HG03565 (cell line): ENCODE results near the gene NRG2.

Source experiments
- ATAC-seq: cut with Tn5 transposase; IDR thresholded peaks from one replicate; pipeline ENCODE4 v1.9.1; 2021; ENCODE audit warnings: mild to moderate bottlenecking, moderate library complexity; ENCODE audit not compliant: unreplicated experiment

The NRG2 gene

GRCh38 chr5:140041492-140042392, 1.4 kb downstream of the NRG2 start:
- ATAC-seq, result no peak

GRCh38 chr5:140041099-140041491, 2.0 kb downstream of the NRG2 start:
- no peak for ATAC-seq

DNA sequence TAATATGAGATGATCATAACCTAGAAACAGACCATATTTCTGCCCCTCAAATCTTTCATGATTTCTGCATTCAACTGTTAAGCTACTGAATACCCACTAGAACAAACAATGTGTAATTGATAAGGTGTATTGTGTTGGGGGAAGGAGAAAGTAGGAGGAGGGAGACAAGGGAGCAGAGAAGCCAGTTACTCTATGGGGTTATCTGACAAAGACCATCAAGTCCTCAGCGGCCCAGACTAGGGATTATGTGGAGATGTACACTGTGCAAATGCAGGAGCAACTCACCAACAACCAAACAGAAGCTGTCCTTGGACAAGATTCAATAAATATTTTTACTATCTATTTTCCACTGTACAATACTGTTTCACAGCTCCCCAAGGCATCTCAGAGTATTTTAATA, 2.7 kb downstream of the NRG2 start:
- ATAC-seq, result no peak

DNA sequence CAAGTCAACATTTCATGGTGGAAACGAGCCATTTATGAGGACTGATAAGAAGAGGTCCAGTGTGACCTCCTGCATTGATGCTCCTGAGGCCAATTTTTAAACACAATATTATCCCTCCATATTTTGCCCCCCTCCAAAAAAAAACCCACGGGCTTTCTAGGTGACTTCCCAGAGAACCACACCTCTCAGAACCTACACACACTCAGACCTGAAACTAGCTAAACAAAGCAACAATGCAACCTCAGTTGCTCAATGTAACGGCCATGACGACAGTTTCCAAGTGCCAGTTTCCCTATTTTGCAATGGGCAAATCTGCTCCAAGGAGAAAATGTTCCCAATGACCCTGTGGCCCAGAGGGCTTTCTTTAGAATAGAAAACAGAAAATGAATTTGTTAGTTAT, 3.5 kb downstream of the NRG2 start:
- ATAC-seq, result no peak

DNA sequence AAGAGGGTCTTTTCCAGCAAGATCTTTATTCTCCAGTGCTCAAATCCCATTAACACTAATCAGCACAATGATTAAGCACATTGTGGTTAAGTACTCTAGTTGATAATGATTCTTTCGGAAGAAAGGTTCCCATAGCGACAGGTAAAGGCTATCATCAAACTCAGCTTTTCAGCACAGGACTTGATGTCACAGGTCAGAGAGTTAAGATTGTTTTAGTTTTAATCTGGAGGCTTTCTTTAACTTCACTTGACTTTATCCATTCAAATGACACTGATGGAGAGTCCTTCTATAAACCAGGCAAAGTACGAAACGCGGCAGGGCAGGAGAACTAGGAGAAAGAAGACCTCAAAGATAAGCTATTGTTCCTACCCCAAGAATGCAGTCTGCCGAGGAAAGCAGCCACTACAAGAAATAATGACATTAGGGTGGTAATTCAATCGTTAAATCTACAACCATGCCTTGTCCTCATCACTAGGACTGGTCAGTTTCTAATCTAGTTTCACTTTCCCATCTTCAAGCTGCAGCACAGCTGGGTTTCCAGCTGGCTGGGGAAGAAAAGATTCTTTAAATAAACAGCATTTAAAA, 4.6 kb downstream of the NRG2 start:
- ATAC-seq, result no peak

- ATAC-seq, result no peak
Observed at GRCh38 chr5:140037012-140037411, 6.1 kb downstream of the NRG2 start.

DNA sequence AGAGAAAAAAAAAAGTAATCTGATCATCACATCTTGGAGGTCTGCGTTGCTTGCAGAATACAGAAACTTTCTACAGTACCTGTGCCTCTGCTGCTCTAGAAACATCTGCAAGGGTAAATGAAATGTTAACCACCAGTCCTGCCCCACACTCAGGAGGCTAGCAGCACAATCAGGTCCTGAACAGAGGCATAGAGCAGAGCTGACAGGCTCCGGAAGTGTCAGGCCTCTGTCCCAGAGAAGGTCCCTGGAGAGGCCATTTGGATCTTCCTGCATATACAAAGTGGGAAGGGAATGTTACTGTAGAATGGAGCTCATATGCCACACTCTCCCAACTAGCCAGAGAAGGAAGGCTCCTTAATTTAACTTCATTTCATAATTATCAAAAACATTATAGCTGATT, 7.2 kb downstream of the NRG2 start:
- ATAC-seq, result no peak

GRCh38 chr5:140033037-140033760, 9.9 kb downstream of the NRG2 start:
- ATAC-seq, result no peak

GRCh38 chr5:140032296-140032695, 10.8 kb downstream of the NRG2 start:
- ATAC-seq, result no peak

GRCh38 chr5:140027807-140028206, 15.3 kb downstream of the NRG2 start:
- no peak for ATAC-seq

DNA sequence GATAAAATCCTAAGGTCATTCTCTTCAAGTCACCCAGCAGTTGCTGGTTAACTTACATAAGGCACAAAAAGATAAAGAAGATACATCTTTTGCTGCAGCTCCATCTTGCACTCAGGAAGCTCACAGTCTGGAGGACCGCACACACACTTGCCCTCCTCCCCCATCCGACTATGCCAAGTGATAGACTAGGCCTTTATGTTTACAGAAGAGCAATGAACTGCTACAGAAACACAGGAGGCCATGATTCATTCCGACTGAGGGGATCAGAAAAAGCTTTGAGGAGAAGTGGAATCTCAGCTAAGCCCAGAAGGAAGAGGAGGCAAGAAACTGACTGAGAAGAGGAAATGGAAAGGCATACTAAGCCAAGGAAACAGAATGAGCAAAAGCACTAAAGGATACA, 17.4 kb downstream of the NRG2 start:
- ATAC-seq, result no peak

- no peak for ATAC-seq
Observed at GRCh38 chr5:140024928-140025327, 18.2 kb downstream of the NRG2 start.

DNA sequence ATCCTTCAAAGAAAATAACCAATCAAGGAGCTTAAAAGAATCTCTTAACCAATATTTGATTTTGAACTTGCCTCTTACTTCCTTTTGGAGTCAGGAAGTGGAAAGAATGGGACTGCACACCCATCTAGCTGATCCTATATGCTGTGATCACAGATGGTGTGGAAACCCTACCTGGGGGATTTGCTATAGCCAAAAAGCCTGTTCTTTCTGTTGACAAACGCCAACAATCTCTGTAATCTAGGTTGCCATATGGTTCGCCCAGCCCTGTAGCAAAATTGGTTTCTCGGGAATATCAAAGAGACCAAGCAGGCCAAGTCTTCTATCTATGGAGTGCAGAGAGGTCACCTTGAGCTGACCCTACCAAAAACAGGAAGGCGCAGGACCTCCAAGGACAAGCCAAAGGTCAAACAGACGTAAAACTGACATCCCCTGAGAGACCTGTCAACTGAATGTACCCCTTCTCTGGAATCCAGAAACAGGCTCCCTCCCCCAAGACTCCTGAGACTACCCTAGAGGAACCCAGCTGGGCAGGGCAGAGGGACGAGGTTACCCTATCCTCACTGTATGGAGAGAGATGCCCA, 19.4 kb downstream of the NRG2 start:
- no peak for ATAC-seq

DNA sequence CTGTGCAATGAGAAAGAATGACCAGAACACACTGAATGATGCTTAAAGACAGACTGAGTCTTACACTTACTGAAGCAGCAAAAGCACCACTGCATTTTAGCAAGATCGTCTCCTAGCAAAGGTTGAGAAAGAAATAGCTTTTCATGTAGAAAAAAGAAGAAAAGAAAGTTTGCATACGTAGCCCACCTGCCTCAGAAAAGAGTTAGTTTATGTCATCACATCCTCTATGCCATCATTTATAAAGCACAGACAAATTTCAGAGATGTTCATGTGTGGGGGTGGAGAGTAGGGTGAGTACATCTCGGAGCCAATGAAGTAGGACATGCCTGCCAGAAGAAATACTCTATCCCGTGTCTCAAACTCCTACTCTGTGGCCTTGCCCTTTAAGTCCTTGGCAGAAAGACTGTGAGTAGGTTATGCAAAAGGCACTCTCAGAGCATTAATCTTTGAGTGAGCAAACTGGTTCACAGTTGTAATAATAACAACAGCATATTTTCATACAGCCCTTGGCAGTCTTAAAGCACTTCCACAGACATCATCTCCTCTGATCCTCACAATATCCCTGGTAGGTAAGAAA, 22.4 kb downstream of the NRG2 start:
- no peak for ATAC-seq

DNA sequence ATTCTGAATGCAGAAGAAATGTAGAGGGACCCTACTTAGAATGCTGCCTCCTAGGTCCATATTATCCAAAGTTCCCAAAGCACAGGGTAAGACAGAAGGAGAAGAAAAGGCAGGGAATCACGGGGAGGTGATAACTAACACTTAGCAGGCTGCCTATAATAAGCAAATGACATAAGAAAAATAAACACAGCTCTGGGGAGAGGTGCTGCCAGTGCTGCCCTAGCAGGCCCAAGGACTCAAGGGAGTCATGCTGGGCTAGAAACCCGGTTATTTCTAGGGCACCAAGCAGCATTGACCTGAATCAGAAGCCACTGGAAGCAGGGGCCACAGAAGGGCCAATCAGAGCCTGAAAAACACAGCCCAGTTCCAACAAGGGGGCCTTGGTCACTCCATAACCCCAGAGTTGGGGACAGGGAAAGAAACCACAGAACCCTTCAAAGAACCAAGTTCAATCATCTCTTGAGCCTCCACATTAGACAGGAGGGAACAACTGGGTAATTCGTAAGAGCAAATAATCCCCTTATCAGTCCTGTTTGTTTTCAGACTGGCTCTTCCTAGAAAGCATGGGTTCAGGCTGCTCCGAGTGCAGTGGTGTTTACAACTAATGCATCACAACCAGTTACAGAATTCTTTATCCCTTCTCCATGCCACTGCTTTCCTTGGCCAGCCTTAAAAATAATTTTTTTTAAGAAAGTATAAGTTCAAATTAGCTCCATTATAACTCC, 24.0 kb downstream of the NRG2 start:
- ATAC-seq, result no peak

DNA sequence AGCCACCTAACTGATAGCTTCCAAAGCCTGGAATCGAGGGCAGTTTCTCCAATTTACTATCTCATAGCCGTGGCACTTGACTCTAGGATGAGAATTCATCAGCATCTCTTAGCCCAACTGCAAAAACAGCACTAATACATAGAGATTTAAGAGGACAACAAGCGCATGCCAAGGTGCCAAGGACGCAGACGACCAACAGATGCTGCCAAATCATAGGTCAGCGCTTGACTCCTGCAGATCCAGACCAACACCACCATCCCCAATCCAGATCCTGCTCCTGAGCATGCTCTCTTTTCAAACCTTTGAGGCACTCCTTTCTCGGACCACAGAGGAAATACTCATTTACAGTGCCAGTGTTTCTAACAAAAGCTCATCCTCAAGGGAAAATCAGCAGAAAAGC, 24.6 kb downstream of the NRG2 start:
- no peak for ATAC-seq

DNA sequence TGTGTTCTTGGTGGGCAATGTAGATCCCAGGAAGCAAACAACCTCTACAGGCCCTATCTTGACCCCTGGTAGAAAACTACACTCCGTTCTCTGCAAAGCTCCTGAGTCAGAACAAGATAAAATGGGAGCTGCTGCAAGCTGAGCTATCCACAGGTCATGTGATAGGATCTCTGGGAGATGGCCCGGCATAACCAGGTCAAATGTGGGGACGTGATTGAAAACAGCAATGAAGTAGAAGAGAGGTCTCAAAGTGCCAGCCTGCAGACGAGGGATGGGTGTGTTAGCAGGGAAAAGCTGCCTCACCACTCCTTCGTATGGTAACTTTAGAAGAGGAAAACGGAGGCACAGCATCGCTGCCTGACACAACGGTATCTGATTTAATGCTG, 25.0 kb downstream of the NRG2 start:
- ATAC-seq, result no peak

DNA sequence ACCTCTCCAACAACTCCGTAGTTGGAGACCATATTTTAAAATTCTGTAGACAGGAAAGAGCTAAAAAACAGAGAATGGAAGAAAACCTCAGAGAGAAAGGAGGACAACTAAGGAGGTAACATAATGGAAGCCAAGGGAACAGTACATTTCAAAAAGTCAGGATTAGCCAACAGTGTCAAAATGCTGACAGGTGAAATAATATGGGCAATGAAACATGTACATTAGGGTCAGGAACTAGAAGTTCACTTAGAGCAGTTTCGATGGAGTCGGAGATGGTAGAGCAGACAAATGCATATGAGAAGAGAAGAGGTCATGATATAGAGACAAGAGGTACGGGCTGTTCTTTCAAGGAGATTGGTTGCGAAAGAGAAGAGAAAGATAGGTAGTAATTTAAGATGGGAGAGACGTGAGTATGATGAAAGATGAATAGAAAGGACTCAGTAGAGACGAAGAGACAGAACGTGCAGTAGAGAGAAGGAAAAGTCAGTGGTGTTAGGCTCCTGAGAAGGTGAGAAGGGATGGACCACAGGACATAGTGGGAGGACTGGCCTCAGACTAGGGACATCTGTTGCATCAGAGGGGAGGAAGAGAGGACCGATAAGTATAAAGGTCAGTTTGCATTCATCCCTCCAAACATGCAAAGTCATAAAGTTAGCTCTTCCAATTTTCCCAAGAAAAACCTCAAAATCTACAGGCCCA, 25.6 kb downstream of the NRG2 start:
- no peak for ATAC-seq

DNA sequence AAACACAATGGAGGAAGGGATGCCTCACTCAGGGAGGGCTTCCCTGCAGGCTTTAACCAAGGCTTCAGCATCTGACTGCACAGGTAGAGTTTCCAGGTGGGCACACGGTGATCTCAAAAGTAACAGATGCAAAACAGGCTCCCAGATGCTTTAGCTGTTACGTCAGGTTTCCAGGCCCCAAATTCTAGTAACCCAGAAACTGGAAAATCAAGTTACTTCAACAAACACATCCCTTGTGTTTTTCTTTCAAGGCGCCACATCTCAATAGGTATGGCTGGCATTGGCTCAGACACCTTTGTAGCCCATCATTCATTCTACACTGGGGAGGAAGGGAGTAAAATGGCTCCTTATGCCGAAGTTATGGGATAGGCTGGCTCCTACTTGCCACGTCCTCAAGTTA, 27.4 kb downstream of the NRG2 start:
- no peak for ATAC-seq

DNA sequence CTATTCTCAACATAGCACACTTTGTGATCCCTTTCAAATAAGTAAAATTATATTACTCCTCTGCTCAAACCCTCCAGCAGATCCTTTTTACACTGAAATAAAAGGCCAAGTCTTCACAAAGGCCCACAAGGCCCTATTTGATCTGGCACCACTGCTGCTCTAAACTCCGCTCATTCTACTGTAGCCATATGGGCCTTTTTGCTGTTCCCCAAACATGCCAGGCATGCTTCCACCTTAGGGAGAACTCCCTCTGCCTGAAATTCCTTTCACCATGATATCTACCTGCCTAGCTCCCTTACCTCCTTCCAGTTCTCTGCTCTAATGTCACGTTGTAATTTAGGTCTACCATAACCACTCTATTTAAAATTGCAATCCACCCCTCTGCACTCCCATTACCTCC, 28.3 kb downstream of the NRG2 start:
- no peak for ATAC-seq
